Measurements from ENCODE around the gene PSMB9. TPM values are rescaled to one million over a fixed set of nuclear protein-coding genes. Genes with fewer than 3 reads are reported as not detected.
"Not testable (repeated sequence)": the region's sequence is repeated elsewhere in the genome, so short reads cannot be mapped to it uniquely, and the experiment has no call there.

Gene PSMB9
- 9.4 TPM for polyA plus RNA-seq (2013, experiment 1 of 2; ENCODE audit: insufficient read length)
- polyA plus RNA-seq (2013, experiment 2 of 2; ENCODE audit: insufficient read length) = 9.5 TPM

DNA sequence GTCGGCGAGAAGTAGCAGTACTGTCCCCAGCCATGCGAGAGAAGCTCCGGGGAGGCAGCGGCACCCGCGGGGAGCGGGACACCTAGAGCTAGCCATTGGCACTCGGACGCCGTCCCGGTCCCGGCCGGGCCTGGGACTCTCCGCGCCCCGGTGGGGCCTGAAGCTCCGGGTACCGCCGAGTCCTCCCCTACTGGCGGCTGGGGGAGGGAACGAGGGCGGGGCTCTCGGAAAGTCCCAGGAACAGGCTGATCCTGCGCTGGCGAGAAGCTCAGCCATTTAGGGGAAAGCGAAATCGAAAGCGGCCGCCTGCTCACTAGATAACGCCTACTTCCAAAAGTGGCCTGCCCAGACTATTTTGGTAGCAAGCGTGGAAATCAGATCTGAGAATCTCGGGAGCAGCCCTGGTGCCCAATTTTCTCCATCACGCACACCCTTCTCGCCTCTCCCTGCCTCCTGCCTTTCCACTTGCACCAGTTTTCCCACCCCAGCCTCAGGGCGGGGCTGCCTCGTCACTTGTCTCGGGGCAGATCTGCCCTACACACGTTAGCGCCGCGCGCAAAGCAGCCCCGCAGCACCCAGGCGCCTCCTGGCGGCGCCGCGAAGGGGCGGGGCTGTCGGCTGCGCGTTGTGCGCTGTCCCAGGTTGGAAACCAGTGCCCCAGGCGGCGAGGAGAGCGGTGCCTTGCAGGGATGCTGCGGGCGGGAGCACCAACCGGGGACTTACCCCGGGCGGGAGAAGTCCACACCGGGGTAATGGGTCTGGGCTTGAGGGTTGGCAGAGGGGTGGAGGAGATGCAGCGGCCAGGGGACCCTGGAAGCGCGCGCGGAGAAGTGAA lies at the start of gene PSMB9, which contains the start of gene TAP1:
TSS of gene PSMB9 (plus strand) at position 652 of the 835 bp plus-strand sequence. CDS start at position 690, 38 bp downstream.
TSS of gene TAP1 (minus strand) at position 164 of the 835 bp plus-strand sequence. CDS start at position 96, 68 bp downstream.
- peak; percentile 90 for DNase-seq

DNA sequence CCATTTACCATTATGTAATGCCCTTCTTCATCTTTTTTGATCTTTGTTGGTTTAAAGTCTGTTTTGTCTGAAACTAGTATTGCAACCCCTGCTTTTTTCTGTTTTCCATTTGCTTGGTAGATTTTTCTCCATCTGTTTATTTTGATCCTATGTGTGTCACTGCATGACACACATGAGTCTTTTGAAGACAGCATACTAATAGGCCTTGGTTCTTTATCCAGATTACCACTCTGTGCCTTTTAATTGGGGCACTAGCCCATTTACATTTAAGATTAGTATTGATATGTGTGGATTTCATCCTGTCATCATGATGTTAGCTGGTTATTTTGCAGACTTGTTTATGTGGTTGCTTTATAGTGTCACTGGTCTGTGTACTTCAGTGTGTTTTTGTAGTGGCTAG lies 48.6 kb upstream of the PSMB9 start:
- not testable (repeated sequence) for DNase-seq

DNA sequence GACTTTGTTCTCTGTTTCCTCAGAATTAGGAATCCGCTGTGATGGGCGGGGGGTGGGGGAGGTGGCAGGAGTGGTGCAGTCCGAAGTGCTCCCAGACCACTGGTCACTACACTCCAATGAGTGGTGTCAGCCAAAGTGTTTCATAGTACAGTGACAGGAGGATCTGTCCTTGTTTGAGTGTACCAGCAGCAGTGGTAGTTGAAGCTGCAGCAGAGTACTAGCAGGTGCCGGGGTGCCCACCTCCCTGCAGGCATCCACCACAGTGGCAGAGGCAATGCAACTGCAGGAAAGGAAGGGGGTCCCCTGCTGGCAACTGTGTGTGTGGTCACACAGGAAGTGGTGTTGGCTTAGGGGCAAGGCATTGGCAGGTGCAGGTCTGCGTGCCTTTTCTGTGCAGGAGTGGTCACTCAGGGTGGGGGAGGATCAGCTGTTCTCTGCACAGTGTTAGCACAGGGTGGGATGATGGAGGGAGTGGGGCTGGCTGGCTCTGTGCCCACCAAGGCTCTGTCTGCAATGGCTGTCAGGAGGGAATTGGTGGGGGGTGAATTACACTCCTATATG lies 46.9 kb upstream of the PSMB9 start:
- DNase-seq = no peak

DNA sequence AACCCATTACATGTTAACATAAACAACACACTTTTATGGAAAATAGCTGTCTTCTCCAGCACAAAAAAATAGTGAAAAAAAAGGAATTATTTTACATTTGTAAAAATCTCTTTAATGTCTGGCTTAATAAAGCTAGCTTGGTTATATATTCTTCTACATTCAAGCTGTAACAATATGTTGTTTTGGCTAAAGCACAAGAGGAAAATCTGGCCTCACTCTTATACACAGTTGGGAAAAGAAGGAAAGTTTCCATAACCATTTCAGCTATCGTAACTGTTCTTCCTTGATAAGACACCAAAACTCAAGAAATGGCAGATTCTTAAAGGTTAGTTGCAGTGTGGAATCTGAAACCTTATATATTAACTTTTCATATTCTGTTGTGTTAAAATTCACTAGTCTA lies 44.8 kb upstream of the PSMB9 start:
- no peak for DNase-seq

DNA sequence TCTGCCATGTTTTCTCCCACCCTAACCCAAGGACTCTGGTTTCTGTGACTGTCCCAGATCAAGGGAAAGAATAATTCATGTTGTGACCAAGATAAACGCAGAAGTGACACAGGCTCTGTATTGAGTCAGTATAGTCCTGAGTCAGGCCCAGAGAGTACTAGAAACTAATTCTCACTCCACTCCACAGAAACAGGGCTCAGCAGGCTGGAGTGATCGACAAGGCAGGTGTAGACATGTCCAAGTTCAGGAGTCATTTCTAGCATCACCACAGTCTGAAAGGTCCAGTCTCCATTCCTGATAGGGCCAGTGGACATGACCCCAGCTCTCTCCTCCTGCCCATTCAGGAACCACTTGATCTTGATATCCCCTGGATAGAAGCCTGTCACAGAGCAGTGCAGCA lies 39.8 kb upstream of the PSMB9 start:
- no peak for DNase-seq

DNA sequence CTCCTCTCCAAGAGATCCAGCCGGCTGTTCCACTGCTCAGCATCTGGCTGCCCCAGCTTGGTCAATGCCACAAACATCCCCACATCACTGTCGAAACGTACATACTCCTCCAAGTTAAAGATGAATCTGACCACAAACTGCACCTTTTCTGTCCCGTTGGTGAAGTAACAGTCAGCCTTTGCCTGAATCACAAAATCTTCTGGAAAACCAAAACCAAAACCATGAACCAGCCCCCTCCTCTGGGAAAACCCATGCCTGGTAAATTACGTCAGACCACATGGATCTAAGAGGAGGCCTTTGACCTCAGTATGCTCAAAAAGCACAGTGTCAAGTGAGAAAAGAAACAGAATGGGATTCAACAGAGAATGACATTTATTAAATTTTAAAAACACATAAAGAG lies 38.9 kb upstream of the PSMB9 start:
- peak; percentile 57 for DNase-seq

DNA sequence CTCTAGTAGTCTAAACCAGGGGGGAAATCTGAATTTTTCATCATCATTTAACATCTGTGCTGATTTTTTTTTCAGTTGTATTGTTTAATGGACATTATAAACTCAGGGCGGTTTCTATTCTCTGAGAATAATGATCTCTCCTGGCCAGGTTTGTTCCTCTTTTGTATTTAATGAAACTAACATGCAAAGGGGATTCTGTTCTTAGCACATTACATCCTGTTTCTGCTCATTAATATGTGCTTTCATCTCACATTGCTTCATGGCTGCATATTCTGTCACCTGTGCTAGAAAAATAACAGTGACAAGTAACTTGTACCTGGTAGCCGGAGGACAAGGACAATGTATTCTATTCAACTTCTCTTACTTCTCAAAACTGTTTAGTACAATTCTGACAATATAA lies 38.0 kb upstream of the PSMB9 start:
- no peak for DNase-seq

DNA sequence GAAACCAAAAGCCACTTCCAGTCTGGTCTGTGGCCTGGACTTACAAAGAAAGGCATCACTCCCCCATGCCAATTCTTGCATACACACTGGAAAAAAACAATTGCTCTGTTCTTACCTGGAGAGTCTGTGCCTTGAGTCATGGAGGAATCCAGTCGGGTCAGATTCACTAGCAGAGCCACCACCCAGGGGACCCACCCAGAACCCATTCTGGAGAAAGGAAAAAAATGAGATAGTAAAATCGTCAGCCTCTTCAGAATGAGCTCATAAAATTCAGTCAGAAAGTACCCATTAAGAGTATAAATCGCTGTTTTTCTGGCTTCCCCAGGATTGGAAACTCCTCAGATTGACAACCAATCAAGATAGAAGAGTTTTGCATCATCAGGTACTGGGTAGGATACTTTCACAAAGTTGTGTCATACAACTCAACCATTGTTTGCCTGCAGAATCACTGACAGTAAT lies 37.2 kb upstream of the PSMB9 start, which contains the start of gene HLA-DOB:
TSS of gene HLA-DOB (minus strand) at position 257 of the 459 bp plus-strand sequence. CDS start at position 206, 51 bp downstream.
- no peak for DNase-seq

DNA sequence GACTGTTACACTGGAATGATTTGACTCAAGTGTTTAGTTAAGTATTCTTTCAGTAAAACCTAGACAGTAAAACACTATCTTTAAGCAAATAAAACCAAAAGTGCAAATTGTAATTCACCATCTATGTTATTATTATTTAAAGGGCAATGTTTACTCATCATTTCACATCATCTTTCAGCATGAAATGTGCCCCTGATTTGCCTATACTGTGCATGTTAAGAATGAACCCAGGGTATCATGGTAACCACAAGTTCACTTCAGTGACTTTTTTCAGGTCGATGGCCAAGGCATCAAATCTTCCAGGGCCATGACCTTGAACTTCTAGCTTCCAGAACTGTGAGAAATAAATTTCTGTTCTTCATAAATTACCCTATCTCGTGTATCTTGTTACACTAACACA lies 35.1 kb upstream of the PSMB9 start:
- no peak for DNase-seq

DNA sequence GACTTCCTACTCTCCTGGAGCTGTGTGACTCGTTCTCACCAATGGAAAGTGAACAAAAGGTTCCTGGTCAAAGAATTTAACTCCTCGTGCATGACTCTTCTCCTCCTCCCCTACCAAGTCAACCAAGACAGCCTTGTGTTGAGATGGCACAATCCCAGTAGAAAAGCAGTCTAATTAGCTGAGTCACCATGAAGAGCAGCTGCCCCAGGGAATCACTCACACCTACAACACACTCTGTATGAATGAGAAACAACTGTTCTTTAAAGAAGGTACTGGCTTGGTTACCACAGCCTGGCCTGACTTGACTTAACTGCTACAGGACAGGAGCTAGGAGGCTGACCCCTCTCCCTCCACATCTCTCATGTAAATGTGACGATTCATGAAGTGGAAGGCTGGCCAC lies 34.3 kb upstream of the PSMB9 start:
- peak; percentile 79 for DNase-seq

DNA sequence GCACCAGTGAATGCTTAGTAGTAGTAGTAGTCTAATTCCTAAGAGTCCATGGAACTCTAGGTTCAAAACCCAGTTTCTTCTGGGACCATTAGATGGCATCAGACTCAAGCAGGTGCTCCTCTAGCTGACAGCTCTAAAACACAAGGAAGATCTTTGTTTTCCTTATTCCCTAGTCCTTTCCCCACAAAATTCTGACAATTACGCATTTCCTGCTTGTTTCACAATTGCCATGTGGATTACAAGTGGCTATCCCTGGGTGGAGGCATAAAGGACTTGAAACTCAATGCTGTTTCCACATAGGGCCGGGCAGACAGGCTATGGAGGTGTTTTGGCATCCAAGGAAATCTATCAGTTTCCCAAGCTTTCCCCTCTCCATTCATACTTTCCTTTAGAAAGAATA lies 28.0 kb upstream of the PSMB9 start:
- DNase-seq = peak; percentile 40

DNA sequence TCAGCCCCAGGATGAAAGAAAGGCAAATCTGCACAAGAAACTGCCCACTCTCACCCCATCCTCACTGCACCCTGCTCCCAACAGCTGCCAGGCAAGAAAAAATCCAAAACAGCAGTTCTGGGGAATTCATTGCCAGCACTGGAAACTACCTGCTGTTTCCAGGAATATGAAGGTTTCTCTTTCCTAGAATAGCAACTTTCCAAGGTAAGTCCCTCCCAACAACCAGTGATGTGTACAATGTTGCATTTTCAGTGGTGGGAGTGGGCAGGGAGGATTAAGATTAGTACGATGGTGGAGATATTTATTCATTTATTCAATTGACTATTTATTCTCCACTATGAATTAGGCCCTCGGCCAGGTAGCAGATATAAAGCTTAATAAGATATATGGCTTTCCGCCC lies 27.0 kb upstream of the PSMB9 start:
- no peak for DNase-seq

DNA sequence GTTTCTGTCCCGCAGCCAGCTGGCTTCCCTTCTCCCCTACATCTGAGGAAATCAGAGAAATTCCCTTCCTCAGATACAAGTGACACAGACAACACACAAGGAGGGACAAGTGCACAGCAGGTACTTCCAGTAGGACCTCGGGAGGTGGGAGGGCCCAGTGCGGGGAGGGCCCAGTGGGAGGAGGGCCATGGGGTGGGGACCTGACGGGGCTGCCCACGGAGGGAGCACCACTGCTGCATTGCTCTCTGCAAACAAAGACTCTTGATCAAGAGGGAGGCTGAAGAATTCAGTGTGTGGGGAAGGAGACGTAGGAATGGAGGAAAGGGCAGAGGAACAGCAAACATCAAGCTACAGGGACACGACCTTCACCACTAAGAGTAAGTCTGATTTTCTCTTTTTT lies 24.5 kb upstream of the PSMB9 start:
- DNase-seq = no peak

DNA sequence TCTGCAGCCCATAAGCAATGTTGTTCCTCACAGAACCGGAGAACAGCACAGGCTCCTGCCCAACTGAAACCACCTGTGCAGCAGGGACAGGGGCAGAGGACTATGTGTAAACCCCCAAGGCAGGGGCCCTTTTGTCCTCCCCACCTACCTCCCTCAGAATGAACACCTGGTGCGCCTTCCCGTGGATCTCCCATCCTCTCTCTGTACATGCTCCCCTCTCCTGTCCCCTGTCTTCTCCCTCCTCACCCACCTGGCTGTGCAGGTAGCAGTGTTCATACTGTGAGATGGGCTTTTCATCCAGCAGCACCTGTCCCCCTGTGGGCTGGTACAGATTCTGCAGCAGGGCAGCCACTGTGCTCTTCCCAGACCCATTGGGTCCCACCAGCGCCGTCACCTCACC lies 24.0 kb upstream of the PSMB9 start:
- DNase-seq = no peak

DNA sequence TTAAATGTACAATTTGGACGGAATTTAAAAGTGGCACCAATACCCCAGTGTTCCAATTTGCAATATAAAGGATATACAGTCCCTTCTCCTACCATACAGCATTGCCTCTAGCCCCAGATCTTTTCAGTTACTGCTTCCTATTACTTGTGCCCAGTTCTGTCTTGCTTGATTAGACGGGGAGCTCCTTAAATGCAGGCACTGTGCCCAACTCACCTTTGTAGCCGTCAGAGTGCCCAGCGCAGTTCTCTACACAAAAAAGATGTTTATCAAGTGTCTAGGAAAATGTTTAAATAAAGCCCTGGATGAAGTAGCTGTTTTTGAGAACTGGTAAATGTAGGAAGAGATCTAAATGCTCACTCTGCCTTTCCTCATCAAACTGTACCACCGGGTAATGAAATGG lies 23.1 kb upstream of the PSMB9 start:
- DNase-seq = no peak

DNA sequence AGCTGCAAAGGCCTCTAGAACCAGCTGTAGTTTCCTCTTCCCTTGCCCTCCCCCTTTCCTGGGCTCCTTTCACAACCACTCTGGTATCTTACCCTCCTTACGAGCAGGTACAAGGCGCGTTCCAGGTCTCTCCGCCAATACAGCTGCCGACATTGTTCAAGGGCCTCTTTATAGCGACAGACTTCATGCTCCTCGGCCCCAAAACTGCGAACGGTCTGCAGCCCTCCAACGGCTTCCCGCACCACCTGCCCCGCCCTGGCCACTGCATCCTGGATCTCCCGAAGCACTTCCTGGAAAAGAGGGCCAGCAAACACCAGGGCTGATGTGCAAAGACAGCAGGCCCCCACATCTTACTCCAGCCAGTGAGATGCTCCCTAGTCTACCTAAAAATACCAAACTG lies 21.5 kb upstream of the PSMB9 start:
- DNase-seq = no peak

DNA sequence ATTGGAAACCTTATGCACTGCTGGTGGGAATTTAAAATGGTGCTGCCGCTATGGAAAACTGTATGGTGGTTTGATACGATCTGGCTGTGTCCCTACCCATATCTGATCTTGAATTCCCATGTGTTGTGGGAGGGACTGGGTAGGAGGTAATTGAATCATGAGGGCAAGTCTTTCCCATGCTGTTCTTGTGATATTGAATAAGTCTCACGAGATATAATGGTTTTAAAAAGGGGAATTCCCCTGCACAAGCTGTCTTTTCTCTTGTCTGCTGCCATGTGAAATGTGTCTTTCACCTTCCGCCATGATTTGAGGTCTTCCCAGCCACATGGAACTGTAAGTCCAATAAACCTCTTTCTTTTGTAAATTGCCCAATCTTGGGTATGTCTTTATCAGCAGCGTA lies 20.3 kb upstream of the PSMB9 start:
- no peak for DNase-seq

DNA sequence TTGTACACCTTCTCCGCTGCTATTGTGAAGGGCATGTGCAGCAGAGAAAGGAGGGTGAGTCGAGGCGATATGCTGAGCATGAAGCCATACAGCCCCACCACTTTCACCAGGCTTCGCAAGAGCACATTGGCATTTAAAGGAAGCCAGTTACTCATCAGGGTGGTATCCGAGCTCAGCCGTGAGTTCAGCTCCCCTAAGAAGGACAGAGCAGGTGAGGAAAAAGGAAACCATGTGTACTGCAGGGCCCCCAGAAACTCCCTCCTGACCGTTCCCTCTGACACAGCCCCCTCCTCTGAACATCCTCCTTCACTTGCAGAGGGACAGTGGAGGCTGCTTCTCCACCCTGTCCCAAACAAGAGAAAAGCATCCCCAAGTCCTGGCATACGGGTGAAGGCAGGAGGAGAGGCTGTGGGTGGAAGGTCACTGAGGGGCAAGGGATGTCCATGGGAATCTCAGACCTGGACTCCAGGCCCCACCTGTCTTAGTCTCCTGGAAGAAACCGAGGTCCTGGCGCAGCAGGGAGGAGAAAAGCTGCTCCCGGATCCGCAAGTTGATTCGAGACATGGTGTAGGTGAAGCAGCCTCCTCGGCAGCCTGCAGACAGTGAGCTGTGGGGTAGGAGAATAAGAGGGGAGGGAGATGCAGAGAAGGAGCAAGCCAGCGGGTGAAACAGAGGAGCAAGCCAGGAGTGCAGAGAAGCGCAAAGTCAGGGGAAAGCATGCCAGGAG lies 18.7 kb upstream of the PSMB9 start:
- DNase-seq = no peak

DNA sequence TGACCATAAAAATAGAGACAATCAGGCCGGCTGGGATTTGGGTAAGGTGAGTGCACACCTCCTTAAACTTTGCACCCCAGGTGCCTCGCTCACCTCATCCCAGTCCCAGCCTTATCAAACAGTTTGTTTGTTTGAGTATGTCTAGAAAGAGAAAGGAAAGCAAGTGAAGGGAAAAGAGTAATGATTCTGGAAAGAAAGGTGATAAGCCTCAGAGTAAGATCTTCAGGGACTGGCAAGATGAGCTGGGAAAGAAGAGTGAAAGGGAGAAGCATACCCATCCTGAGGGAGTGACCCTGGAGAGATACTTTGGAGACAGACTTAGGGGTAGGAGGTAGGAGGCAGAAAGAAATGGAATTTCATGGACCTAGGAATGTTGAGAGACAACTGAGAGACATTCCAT lies 17.1 kb upstream of the PSMB9 start:
- DNase-seq = no peak

DNA sequence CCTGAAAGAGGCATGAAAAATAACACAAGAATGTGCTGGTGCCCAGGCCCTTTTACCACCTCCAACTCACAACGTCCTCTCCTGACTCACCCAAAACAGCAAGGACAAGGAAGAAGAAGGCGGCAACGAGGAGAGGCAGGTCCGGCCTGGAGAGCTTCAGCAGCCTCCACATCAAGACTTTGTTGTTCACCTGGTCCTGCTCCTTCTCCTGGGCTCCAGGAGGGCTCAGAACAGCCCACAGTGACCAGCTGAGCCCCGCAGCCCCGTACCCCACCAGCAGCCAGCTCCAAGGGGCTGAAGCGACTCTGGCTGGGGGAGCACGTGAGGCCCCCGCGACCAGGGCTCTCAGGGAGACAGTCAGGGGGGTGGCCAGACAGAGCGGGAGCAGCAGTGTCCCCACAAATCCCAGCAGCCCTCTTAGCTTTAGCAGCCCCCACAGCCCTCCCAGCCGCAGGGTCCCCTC lies 16.3 kb upstream of the PSMB9 start:
- no peak for DNase-seq

DNA sequence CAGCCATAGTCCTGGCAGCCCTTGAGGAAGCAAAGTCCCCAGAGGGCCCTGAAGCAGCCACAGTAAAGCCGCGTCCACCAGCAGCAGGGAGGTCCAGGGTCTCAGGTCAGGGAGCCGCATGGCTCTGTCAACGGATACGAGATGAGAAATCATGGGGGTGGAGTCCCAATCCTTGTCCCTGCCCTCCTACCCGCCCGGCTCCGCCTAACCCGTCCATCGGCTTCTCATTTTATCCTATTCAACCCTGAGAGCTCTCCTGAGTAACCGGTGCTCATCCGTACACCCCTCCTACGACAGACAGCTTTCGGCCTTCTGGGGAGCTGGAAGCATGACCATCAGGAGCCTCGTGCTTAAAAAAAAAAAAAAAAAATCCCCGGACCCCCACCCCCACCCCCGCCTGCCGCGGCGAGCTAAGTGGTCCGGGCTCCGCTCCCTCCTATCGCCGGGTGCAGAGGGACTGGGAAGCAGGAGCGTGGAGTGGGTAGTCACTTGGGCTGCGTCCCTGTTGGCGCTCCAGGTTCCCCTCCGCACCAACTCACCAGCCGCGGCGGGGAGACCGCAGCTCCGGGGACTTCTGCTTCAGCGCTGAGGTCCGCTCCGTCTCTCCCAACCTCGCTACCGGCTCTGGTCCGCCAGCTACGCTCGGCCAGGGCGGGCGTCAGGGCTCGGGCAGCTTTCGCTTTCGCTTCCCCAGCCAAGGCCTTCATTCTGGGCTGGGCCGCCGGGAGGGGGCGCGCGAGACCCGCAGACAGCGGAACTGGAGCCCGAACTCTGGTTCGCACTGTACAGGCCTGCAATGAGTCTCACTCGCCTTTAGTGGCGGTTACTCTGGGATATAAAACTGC lies 15.7 kb upstream of the PSMB9 start, which contains the start of gene TAP2:
TSS of gene TAP2 (minus strand) at position 626 of the 845 bp plus-strand sequence. CDS start at position 120, 506 bp downstream.
- DNase-seq = peak; percentile 89

DNA sequence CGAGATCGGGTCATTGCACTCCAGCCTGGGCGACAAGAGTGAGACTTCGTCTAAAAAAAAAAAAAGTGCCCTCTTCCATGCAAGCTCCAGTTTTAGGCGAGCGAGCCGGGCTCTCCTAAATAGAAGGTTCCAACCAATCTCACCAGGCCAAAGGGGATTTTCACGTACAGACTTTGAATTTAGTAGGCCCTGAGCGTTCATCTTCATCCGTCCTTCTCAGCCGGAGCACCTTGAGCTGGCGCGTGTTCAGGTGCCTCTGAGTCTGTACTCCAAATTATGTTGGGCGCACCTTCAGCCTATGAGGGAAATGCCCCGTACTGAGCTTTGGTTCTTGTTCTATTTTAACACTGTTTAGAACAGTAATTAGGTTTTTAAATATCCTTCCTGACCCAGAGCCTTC lies 14.6 kb upstream of the PSMB9 start:
- no peak for DNase-seq

All from fibroblast of skin of abdomen (primary cell).